K562 (cell line): ENCODE results near the gene ADAMTSL3. TPM values are rescaled to one million over a fixed set of nuclear protein-coding genes. Genes with fewer than 3 reads are reported as not detected.

Experiments
- ARID2 ChIP-seq: fragments of 450-650 bp; IDR thresholded peaks from 2 replicates; pipeline ENCODE4 v1.6.1; 2017; ENCODE audit warnings: antibody characterized with exemption, mild to moderate bottlenecking
- BRCA1 ChIP-seq, 2 experiments: fragments of 450-650 bp in 1 of 2; sonication (generic) in 1 of 2; formaldehyde crosslinking in 1 of 2; IDR thresholded peaks; 2 replicates each; pipeline versions ENCODE4 v1.5.0 to v1.6.1; 2017 to 2020; ENCODE audit warnings: mild to moderate bottlenecking in 1 of 2, missing genetic modification reagents in 1 of 2
- CBX1 ChIP-seq: sonication (generic); IDR thresholded peaks from 2 replicates; pipeline ENCODE4 v1.6.1; 2016; ENCODE audit warnings: antibody characterized with exemption, low read depth, mild to moderate bottlenecking
- DPF2 ChIP-seq: fragments of 450-650 bp; IDR thresholded peaks from 2 replicates; pipeline ENCODE4 v1.6.1; 2016
- KDM5B ChIP-seq: fragments of 200-600 bp; sonication (generic); IDR thresholded peaks from 2 replicates; pipeline ENCODE4 v1.6.1; 2012; ENCODE audit warnings: low read depth, mild to moderate bottlenecking, moderate library complexity, low read length, control low read depth, inconsistent platforms; ENCODE audit not compliant: insufficient replicate concordance
- RBM22 ChIP-seq: fragments of 200-400 bp; formaldehyde crosslinking; IDR thresholded peaks from 2 replicates; pipeline ENCODE4 v1.6.1; 2018; ENCODE audit warnings: low read length, low read depth; ENCODE audit not compliant: poor library complexity, severe bottlenecking
- ZFPM2 ChIP-seq: fragments of 250-450 bp; sonication (Bioruptor Pico); IDR thresholded peaks from 2 replicates; pipeline ENCODE4 v1.5.1; 2022; ENCODE audit warnings: mild to moderate bottlenecking
- ZNF133 ChIP-seq: fragments of 250-450 bp; sonication (Bioruptor Pico); IDR thresholded peaks from 2 replicates; pipeline ENCODE4 v1.4.0; 2020; ENCODE audit warnings: mild to moderate bottlenecking
- polyA plus RNA-seq, 8 experiments: library from polyadenylated mRNA; depleted of rRNA in 4 of 8; stranded (reverse) in 5 of 8; unstranded in 3 of 8; fragments of >200 nt; fragmentation: Nextera tagmentation in 2 of 8; fragmentation: Illumina TruSeq in 1 of 8; extraction: Ambion mirVana in 2 of 8; extraction: Trizol in 1 of 8; gene quantifications; 2 replicates each; pipeline versions ENCODE4 v1.2.1 to v1.2.3, GENCODE V29; 2011 to 2014; ENCODE audit warnings: inconsistent platforms in 1 of 8, missing spikeins in 1 of 8
- total RNA-seq, 7 experiments: library from RNA; depleted of rRNA in 6 of 7; stranded (reverse); fragments of >200 nt in 6 of 7; fragmentation: Illumina TruSeq in 2 of 7; extraction: Trizol in 2 of 7; gene quantifications; 2 replicates each; pipeline versions ENCODE4 v1.2.1 to v1.2.3, GENCODE V29; 2011 to 2021; ENCODE audit warnings: low replicate concordance in 1 of 7
- TF ChIP-seq, protein P1 (sequence below), 2 experiments: fragments of 450-650 bp in 1 of 2; sonication (generic) in 1 of 2; formaldehyde crosslinking in 1 of 2; IDR thresholded peaks in 1 of 2; conservative IDR thresholded peaks in 1 of 2; 2 replicates each; pipeline versions ENCODE4 v1.6.1 to v1.8.1; 2016 to 2023; ENCODE audit warnings: mild to moderate bottlenecking in 2 of 2, moderate library complexity in 2 of 2, inconsistent platforms in 1 of 2, missing genetic modification reagents in 1 of 2
- TF ChIP-seq, protein P2 (sequence below): fragments of 250-450 bp; sonication (Bioruptor Pico); IDR thresholded peaks from 2 replicates; pipeline ENCODE4 v1.8.0; 2021; ENCODE audit warnings: borderline replicate concordance, mild to moderate bottlenecking, moderate library complexity; ENCODE audit not compliant: poor library complexity, severe bottlenecking
- TF ChIP-seq, protein P3 (sequence below), 2 experiments: fragments of 450-650 bp in 1 of 2; sonication (generic) in 1 of 2; formaldehyde crosslinking; conservative IDR thresholded peaks; 2 replicates each; pipeline versions ENCODE4 v1.4.0 to v1.8.1; 2020 to 2022; ENCODE audit warnings: mild to moderate bottlenecking in 1 of 2, missing genetic modification reagents in 1 of 2
- TF ChIP-seq, protein P4 (sequence below): sonication (generic); formaldehyde crosslinking; IDR thresholded peaks from 2 replicates; pipeline ENCODE4 v1.8.1; 2022; ENCODE audit warnings: missing genetic modification reagents

Gene ADAMTSL3
- total and polyA plus RNA-seq, 9 of the 15 experiments (the other 6 are each of a cell fraction or from before 2014, with no cell fraction given) = 0.01 to 0.18 (median 0.07) TPM; not detected in 3

DNA sequence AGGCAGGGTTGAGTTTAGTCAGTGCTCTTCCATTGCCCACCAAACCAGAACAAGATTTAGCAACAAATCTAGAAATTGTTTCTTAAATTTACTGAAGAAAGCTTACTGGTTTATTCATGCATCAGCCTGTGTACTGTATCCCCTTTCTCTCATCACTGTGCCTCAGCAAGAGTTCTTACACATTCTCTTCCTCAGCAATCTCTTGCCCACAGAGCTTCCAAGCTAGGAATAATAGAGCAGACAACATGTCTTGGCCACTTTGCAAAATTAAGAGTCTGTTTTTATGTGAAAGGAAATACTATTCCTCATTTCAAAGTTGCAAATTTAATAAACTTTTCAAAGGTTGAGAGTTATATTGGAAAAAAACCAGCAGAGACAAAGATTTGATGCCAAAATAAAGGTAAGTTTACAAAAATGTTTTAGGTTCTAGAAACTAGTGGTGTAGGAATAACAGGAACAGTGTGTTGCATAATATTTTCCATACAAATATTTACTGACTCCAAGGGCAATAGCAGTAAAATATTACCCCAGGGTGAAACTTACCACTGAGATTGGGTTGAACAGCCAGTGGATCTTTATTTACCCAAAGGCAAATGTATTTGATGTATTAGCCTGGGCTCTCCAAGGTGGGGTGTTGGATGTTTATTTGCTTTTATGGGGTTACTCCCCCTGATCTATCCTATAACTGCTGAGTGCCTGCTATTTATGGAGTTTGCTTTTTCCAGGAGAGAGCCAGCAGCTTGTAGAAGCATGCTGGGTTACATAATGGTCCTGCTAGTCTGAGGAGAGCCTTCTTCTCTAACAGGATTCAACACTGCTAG is 276.7 kb downstream of the ADAMTSL3 start (continued):
- no peak for TF ChIP-seq ARID2
- TF ChIP-seq, protein P1, sequence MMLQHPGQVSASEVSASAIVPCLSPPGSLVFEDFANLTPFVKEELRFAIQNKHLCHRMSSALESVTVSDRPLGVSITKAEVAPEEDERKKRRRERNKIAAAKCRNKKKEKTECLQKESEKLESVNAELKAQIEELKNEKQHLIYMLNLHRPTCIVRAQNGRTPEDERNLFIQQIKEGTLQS (IDR thresholded peaks at IDR 0.05) = no peak
- TF ChIP-seq, protein P1 (CRISPR knock-in tag; conservative IDR thresholded peaks at IDR 0.05) = no peak
- TF ChIP-seq KDM5B = no peak
- TF ChIP-seq CBX1 = no peak
- TF ChIP-seq ZNF133 (CRISPR knock-in tag) = no peak
- no peak for TF ChIP-seq DPF2
- TF ChIP-seq, protein P2, sequence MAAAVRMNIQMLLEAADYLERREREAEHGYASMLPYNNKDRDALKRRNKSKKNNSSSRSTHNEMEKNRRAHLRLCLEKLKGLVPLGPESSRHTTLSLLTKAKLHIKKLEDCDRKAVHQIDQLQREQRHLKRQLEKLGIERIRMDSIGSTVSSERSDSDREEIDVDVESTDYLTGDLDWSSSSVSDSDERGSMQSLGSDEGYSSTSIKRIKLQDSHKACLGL (CRISPR knock-in tag) = no peak
- TF ChIP-seq BRCA1 (IDR thresholded peaks at IDR 0.05) = no peak
- no peak for TF ChIP-seq BRCA1 (CRISPR knock-in tag; IDR thresholded peaks at IDR 0.05)
- TF ChIP-seq, protein P3, sequence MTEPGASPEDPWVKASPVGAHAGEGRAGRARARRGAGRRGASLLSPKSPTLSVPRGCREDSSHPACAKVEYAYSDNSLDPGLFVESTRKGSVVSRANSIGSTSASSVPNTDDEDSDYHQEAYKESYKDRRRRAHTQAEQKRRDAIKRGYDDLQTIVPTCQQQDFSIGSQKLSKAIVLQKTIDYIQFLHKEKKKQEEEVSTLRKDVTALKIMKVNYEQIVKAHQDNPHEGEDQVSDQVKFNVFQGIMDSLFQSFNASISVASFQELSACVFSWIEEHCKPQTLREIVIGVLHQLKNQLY (CRISPR knock-in tag; conservative IDR thresholded peaks at IDR 0.05) = no peak
- no peak for TF ChIP-seq ZFPM2 (CRISPR knock-in tag)
- TF ChIP-seq, protein P4, sequence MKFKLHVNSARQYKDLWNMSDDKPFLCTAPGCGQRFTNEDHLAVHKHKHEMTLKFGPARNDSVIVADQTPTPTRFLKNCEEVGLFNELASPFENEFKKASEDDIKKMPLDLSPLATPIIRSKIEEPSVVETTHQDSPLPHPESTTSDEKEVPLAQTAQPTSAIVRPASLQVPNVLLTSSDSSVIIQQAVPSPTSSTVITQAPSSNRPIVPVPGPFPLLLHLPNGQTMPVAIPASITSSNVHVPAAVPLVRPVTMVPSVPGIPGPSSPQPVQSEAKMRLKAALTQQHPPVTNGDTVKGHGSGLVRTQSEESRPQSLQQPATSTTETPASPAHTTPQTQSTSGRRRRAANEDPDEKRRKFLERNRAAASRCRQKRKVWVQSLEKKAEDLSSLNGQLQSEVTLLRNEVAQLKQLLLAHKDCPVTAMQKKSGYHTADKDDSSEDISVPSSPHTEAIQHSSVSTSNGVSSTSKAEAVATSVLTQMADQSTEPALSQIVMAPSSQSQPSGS = no peak
- TF ChIP-seq RBM22 = no peak
